HAP-1 (cell line): ENCODE data around the gene RNF225.
"Not testable (repeated sequence)": the region's sequence is repeated elsewhere in the genome, so short reads cannot be mapped to it uniquely, and the experiment has no call there.

Experiments used
- DNase-seq, 2 experiments: peaks; one replicate each; pipeline ENCODE4 v3.0.0-alpha.2; 2016 to 2020; ENCODE audit warnings: low spot score in 2 of 2
- H3K27me3 ChIP-seq: fragments of 250-450 bp; sonication (Bioruptor Pico); 2 replicates; pipeline ENCODE4 v1.5.1; 2020; ENCODE audit warnings: low read depth, mild to moderate bottlenecking, moderate library complexity
- H3K36me3 ChIP-seq: fragments of 250-450 bp; sonication (Bioruptor Pico); replicated peaks from 2 replicates; pipeline ENCODE4 v1.5.1; 2020; ENCODE audit warnings: mild to moderate bottlenecking
- H3K4me1 ChIP-seq: fragments of 250-450 bp; sonication (Bioruptor Pico); 2 replicates; pipeline ENCODE4 v1.5.1; 2020; ENCODE audit warnings: mild to moderate bottlenecking
- H3K4me3 ChIP-seq: fragments of 250-450 bp; sonication (Bioruptor Pico); 2 replicates; pipeline ENCODE4 v1.5.1; 2020; ENCODE audit warnings: mild to moderate bottlenecking, moderate library complexity
- H3K9me3 ChIP-seq: fragments of 250-450 bp; sonication (Bioruptor Pico); 2 replicates; pipeline ENCODE4 v1.5.1; 2020; ENCODE audit warnings: mild to moderate bottlenecking, moderate library complexity
- in situ Hi-C: fragments of 300-500 bp; cut with MboI; formaldehyde crosslinking; loops from 3 replicates; pipeline ENCODE4 v1.14.3; 2020; ENCODE audit warnings: low sequenced_read_pairs, inconsistent platforms, mixed read lengths

Gene RNF225

GRCh38 chr19:58439576-58440554, 44.4 kb downstream of the RNF225 start, which contains the start of gene ZNF132:
TSS of gene ZNF132 (minus strand) at chr19:58440153. CDS start at chr19:58439821, 332 bp downstream.
- H3K27me3 ChIP-seq, result no peaks in the 10 kb centered on the region
- no peaks in the 10 kb centered on the region for H3K4me1 ChIP-seq
- peaks cover 2% of the 10 kb centered on the region; the same call in 1 of the 2 replicates for H3K9me3 ChIP-seq
- no peak within 1 kb of the TSS for H3K4me3 ChIP-seq
- H3K36me3 ChIP-seq, result no peaks in the 10 kb centered on the region
- no peak for DNase-seq
- in situ Hi-C loops, result no loop called here

GRCh38 chr19:58440556-58440955, 45.1 kb downstream of the RNF225 start:
- H3K4me1 ChIP-seq, result no peaks in the 10 kb centered on the region
- H3K36me3 ChIP-seq, result no peaks in the 10 kb centered on the region
- H3K9me3 ChIP-seq, result peaks cover 2% of the 10 kb centered on the region; the same call in 1 of the 2 replicates
- in situ Hi-C loops, result no loop called here
- DNase-seq, result no peak
- no peaks in the 10 kb centered on the region for H3K27me3 ChIP-seq
- no peak overlapping the region for H3K4me3 ChIP-seq

GRCh38 chr19:58442986-58443385, 47.5 kb downstream of the RNF225 start:
- in situ Hi-C loops, H3K4me1 ChIP-seq, DNase-seq, H3K4me3 ChIP-seq, H3K27me3 ChIP-seq, H3K36me3 ChIP-seq, H3K9me3 ChIP-seq: not testable (repeated sequence)
